ENCODE results near the gene SLC1A5.

Gene SLC1A5

DNA sequence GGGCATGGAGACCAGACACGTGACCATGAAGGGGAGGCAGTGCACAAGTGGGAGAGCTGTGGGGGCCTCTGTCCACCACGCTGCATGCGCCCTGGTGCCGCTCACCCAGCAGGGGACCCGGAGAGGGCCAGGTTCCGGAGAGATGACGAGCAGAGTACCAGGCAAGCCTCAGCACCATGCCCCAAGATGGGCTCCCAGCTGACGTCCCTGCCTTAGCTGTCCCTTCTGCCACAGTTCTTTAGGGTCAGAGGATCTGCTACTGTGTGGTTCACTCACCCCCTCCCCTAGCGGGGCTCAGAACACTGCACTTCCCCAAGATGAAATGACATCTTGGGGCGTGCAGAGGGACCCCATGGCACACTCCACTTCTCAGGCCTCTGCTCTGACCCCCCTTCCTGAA is 61.8 kb downstream of the SLC1A5 start:
- no peak overlapping the region for H3K27ac ChIP-seq
- TF ChIP-seq ZFX (IDR thresholded peaks at IDR 0.05): no peak
- TF ChIP-seq, protein P1, sequence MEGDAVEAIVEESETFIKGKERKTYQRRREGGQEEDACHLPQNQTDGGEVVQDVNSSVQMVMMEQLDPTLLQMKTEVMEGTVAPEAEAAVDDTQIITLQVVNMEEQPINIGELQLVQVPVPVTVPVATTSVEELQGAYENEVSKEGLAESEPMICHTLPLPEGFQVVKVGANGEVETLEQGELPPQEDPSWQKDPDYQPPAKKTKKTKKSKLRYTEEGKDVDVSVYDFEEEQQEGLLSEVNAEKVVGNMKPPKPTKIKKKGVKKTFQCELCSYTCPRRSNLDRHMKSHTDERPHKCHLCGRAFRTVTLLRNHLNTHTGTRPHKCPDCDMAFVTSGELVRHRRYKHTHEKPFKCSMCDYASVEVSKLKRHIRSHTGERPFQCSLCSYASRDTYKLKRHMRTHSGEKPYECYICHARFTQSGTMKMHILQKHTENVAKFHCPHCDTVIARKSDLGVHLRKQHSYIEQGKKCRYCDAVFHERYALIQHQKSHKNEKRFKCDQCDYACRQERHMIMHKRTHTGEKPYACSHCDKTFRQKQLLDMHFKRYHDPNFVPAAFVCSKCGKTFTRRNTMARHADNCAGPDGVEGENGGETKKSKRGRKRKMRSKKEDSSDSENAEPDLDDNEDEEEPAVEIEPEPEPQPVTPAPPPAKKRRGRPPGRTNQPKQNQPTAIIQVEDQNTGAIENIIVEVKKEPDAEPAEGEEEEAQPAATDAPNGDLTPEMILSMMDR (conservative IDR thresholded peaks at IDR 0.05): no peak

DNA sequence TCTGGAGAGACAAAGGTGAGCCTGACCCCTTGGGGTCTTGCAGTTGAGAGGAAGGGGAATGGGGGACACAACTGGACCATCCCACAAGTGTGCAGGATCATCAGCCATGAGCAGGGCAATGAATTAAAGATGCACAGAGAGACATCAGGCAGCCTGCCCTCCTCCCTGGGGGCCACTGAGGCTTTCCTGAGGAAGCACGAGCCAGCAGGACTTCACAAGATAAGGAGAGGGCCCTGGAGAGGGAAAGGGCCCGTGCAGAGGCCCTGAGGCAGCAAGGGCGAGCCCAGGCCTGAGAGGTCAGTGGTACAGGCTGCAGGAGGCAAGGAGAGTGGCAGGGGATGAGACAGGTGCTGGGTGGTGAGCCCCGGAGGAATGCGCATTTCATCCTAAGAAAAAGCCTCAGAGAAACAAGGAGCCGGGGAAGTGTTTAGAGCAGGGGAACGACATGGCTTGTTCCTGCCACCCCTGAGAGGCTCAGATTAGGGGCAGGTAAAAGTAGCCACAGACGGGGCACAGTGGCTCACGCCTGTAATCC is 62.5 kb downstream of the SLC1A5 start:
- TF ChIP-seq ZFX (IDR thresholded peaks at IDR 0.05): no peak
- TF ChIP-seq, protein P1 (conservative IDR thresholded peaks at IDR 0.05): no peak

DNA sequence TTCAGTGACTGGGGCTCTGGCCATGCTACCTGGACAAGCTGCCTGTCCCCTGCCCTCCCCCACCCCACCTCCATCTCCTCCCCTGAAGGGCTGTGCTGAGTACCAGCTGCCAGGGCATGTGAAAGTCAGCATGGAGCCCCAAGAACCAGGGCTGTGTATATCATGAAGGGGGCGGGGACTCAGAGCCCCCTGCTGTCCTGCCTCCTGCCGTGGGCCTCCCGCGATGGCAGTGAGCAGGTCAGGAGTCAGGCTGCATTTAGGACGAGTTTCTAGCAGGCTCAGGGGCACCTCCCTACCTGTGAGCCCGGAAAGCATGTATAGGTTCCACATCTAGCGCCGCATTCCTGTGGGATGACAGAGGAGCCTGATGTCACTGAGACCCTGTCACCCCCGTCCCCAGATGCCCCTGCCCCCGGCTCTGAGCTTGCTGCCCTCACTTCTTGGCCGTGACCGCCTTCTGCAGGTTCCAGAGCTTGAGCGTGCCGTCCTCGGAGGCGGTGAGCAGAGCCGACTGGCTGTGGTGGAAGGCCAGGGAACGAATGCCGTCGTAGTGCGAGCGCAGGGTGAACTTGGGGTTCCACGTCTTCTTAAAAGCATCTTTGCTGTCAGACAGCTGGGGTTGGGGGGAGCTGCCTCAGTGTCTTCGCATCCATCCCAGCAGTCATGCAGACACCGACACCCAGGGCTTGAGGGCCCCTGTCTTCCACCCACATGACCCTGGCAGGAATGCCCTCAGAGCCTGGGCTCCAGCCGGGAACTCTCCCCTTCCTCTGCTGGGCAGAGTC is 63.2 kb downstream of the SLC1A5 start:
- no peak for TF ChIP-seq ZFX (IDR thresholded peaks at IDR 0.05)
- TF ChIP-seq, protein P1 (conservative IDR thresholded peaks at IDR 0.05): no peak
- H3K27ac ChIP-seq: no peak overlapping the region

More for the DNA sequence above, 62.5 kb downstream of the SLC1A5 start:
- H3K27ac ChIP-seq: no peak overlapping the region
